Epithelial cell of prostate (primary cell): ENCODE results near the gene SLC36A1.

Source experiments
- DNase-seq: peaks from one replicate; pipeline ENCODE4 v3.0.0-alpha.2; 2011; ENCODE audit warnings: low read depth, low spot score
- H3K27ac ChIP-seq: fragments of 450-650 bp; 2 replicates; pipeline ENCODE4 v1.5.1; 2017; ENCODE audit warnings: mild to moderate bottlenecking

The SLC36A1 gene

DNA sequence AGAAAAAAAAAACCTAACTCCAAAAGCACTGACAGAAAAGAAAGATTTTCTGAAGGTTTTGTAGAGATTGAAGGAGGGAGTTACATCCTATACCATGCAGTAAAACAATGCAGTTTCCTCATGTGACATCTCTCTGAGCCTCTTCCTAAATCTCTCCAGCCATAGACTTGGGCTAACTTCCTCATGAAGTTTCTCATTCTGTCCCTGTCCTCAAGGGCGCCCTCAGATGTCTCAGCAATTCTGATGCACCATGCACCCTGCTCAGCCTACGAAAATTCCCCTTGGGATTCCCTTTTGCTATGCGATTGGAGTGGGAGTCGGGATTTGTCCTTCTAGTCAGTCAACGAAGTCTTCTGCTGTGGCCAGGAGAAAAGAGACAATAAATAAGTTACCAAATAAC lies 74.8 kb downstream of the SLC36A1 start:
- DNase-seq: no peak
- H3K27ac ChIP-seq: no peak overlapping the region

DNA sequence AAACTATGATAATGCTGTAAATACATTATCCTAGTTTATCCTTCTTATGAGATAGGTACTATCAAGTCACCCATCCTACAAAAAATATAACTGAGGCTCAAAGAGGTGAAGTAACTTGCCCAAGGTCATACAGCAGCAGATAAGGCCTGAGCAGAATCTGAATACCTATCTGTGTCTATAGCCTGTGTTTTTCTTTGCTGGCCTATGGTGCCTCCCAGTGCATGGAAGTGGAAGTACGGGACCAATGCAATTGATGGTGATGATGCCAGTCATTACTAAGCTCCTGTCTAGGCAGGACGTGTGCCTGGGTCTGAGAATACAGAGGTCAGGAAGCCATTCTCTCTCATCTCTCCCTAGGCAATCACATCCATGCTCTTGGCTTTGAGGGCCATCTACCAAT lies 75.9 kb downstream of the SLC36A1 start:
- DNase-seq: peak; percentile 27
- H3K27ac ChIP-seq: no peak overlapping the region

DNA sequence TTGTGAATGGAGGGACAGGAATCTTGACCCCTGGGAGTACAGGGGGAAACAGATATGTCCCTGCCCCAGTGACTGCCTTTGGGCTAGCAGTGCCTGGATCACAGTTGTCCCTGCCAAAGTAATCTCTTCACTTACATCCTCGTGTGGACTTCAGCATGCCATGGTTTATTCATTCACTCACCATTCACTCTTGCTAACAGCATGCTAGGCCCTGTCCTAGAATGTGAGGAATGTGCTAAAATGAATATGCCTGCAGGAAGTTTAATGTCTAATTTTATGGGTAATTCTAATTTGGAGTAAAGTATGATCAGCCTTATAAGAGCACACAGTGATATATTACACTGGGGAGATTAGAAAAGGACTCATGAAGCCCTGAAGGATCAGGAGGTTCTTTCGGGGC lies 80.8 kb downstream of the SLC36A1 start:
- peak overlapping the region; percentile 32 for H3K27ac ChIP-seq

DNA sequence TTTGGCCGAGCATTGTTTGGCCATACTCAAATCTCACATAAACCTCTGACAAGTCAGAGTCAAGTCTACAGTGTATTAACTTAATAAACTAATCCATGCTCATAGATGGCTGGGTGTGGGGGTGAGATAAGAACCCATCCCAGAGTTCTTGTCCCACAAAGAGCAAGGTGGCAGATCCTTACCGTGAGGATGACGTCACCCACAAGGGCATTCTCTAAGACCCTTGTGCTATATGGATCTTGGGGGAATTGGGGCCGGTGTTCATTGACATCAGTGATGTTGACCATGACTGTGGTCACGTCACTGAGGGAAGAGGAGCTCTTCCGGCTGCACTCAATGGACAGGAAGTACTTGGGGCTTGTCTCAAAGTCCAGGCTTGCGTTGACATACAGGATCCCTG lies 81.6 kb downstream of the SLC36A1 start:
- no peak for DNase-seq

More for the DNA sequence above, 80.8 kb downstream of the SLC36A1 start:
- no peak for DNase-seq

DNA sequence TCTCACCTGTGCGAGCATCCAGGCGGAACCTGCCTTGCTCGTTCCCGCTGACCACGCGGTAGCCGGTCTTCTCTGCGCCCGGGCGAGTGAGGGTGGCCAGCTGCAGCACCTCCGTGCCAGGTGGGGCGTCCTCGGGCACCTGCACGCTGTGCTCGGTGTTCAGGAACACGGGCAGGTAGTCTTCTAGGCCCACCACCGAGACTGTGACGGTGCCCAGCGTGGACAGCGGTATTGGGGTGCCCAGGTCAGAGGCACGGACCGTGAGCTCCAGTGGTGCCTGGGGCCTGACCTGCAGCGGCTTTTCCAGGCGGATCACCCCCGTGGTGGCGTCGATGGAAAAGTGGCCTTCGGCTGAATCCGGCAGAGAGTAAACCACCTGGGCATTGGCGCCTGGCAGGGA lies 84.2 kb downstream of the SLC36A1 start:
- no peak overlapping the region for H3K27ac ChIP-seq
- no peak for DNase-seq

More for the DNA sequence above, 81.6 kb downstream of the SLC36A1 start:
- H3K27ac ChIP-seq: no peak overlapping the region

DNA sequence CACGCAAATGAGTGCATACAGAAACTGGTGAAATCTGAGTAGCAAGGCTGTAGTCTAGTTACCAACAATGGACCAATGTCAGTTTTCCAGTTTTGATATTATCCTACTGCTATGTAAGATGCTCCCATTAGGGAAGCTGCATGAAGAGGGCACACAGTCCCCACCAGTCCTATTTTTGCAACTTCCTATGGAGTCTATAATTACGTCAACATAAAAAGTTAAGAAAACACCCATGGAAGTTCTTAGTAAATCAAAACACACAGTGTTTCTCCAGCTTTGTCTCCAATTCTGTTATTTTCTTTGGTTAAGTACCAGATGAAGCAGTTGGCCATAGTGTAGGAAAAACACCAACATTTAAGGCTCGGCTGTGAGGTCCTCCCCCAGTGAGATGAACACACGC lies 85.0 kb downstream of the SLC36A1 start:
- no peak for DNase-seq
- no peak overlapping the region for H3K27ac ChIP-seq

DNA sequence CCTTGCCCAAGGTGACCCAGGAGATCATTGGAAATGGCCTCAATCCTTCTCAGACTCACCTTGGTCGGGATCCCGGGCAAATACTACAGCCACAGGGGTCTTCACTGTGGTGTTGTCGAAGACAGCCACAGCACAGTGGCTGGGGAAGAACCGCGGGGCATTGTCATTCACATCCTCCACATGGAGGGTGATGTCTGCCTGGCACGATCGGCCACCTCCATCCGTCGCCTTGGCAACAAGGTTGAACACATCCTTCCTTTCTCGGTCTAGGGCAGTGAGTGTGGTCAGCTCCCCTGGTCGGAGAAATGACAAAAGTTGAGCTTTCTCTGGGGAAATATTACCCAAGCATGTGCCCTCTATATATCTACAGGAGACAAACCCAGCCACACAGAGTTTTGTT lies 86.9 kb downstream of the SLC36A1 start:
- DNase-seq: no peak
- H3K27ac ChIP-seq: no peak overlapping the region

DNA sequence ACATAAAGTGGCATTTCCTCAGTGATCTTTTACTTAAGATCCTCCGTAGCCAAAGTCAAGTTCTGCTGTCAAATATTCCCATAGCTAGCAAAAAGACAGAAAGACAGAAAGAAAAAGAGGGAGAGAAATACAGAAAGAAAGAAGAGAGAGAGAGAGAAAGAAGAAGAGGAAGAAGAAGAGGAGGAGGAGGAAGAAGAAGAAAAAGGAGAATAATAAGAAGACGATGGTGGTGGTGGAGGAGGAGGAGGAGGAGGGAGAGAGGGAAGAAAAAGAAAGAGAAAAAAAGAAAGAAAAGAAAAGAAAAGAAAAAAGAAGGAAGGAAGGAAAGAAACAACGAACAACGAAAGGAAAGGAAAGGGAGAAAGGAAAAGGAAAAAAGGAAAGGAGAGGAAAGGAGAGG lies 89.6 kb downstream of the SLC36A1 start:
- no peak overlapping the region for H3K27ac ChIP-seq
- no peak for DNase-seq

DNA sequence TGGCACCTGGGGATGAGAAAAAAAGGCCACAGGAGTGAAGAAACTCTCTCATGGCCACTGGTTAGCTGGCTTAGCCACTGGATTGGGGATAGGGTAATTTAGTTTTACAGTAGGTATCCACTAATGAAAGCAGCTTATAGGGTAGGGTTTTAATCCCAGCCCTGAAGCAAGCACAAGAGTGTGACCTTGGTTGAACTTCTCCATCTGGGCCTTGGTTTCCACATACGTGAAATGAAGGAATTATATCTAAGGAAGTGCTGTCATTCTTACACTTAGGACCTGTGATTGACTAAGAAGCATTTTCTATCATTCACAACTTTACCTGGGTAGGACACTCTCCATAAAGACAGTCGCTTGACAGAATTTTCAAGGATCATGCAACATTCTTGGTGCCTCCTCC lies 94.2 kb downstream of the SLC36A1 start:
- no peak for DNase-seq

More for the DNA sequence above, 94.2 kb downstream of the SLC36A1 start:
- H3K27ac ChIP-seq: no peak overlapping the region
